Hematopoietic multipotent progenitor cell (in vitro differentiated cells): ENCODE results near the gene UGGT2. TPM values are rescaled to one million over a fixed set of nuclear protein-coding genes. Genes with fewer than 3 reads are reported as not detected.
"Not testable (repeated sequence)": the region's sequence is repeated elsewhere in the genome, so short reads cannot be mapped to it uniquely, and the experiment has no call there.

Source experiments
- DNase-seq, 3 donors: peaks; one replicate each; pipeline ENCODE4 v3.0.0-alpha.2; 2011 to 2015; ENCODE audit warnings: low read depth in 2 of 3, low spot score in 2 of 3
- total RNA-seq: library from RNA; depleted of rRNA; stranded (reverse); fragments of >200 nt; gene quantifications from one replicate; pipeline ENCODE4 v1.2.3, GENCODE V29; 2012

UGGT2 gene
- total RNA-seq, 1 donor: 6.5 TPM

DNA sequence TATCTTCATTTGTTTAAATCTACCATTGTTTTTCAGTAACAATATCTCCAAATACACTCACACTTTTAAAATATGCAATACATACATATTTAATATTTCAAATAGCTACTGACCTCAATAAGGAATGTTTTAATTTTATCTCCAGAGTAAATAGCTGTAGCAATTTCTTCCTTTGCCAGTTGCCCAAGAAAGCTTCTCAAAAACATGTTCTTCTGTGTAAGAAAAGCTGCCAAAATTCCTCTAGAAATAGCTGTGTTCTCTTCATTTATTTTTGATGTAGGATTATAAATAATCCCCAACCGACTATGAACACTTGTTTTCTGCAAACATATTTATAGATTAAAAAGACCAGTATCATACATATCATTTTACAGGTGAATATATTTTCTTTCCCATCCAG lies 150.5 kb downstream of the UGGT2 start:
- no peak for DNase-seq

DNA sequence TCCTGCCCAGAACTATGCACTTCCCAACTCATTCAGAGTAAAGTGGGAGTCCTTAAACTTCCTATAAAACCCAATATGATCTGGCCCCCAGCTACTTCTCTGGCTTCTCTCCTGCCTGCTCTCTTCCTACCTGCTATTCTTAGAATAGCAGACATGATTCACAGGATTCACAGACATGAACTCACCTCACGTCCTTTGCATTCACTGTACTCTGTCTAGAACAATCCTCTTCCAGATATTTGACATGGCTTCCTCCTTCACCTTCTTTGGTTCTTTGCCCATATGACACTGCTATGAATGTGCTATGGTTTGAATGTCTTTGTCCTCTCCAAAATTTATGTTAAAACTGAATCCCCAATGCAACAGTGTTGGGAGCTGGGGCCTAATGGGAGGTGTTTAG lies 154.9 kb downstream of the UGGT2 start:
- DNase-seq: no peak

DNA sequence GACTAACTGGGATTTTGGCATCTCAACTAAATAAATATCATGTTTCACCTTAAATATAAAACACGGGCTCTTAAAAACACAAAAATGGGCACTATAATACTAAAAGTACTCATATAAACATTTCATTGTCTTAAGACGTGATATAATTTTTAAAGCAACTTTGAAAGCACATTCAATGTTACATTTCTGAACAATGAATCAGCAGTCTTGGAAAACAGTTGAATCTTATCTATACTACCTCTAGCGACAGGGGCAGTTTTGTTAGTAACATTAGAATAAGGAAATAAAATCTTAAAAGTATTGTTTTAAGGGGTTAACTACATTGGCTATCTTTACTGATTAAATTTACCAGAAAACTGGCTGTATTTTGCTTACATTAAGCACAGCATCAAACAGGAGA lies 156.9 kb downstream of the UGGT2 start:
- DNase-seq: no peak

DNA sequence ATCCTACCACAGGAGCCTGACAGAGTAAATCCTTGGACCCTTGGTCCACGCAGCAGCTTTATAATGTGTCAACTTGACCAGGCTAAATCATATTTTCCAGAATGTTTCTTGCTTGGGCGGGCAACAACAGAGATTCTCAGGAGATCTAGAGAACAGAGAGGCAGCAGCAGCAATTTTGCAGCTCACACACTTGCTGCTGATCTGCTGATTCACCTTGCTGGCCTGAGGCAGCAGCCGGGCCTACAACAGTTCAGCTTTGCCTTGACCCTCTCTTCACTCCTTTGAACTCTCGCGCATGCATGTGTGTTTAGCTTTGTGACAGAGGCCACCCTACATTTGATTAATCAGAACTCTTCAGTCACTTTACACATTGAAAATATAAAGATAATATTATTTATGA lies 159.3 kb downstream of the UGGT2 start:
- no peak for DNase-seq

DNA sequence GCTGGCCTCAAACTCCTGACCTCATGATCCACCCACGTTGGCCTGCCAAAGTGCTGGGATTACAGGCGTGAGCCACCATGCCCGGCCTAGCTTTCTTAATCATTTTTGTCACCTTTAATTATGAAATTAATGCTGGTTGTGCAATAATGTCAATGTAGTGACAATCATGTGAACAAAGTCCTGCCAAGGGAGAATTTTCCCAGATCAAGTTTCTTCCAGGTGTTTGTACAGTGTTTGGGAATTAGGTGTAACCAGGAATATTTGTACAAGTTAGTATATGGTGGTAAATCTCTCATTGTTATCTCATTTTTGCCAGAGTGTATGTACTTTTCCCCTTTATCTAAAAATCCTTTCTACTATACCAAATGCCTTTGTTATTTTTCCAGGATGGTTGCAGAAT lies 171.1 kb downstream of the UGGT2 start:
- no peak for DNase-seq

DNA sequence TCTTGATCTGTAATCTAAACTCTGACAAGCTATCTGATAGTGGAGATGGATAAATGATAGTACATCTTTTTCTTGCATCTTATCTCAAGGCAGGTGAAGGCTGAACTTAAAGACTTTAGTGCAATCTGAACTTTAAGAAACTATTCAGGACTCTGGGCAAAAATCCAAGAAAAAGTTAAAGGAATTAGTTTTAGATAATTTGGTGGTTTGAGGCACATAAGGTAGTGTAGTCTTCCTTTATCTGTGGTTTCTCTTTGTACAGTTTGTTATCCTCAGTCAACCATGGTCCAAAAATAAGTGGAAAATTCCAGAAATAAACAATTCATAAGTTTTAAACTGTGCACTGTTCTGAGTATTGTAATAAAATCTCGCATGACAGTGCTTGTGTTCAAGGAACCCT lies 172.9 kb downstream of the UGGT2 start:
- DNase-seq: no peak

DNA sequence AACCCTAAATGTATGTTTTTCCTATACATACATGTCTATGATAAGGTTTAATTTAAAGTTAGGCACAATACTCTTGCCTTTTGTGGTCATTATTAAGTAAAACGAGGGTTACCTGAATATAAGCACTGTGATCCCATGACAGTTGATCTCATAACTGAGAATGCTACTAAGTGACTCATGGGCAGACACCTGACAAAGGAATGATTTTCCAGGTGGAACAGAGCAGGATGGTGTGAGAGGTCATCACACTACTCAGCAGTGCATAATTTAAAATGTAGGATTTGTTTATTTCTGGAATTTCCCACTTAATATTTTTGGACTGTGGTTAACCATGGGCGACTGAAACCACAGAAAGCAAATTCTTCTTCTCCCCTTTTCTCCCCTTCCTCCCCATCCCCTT lies 178.9 kb downstream of the UGGT2 start:
- DNase-seq: no peak

DNA sequence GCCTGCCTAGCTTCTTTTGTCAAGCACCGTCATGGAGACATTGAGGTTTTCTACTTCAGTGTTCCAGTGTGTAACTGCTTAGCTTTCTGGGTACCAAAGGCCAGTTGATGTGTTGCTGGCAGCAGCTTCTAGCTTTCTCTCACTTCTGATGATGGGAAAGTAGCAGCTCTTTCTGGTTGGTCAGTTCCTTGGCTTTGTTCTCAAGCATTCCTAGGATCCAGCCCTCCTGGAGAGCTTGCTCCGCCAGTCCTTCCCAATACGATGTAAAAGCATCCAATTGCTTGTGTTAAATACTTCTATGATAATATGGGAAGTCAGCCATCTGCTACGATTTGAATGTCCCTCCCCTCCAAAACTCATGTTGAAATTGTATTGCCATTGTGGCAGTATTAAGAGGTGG lies 182.8 kb downstream of the UGGT2 start:
- DNase-seq: no peak

DNA sequence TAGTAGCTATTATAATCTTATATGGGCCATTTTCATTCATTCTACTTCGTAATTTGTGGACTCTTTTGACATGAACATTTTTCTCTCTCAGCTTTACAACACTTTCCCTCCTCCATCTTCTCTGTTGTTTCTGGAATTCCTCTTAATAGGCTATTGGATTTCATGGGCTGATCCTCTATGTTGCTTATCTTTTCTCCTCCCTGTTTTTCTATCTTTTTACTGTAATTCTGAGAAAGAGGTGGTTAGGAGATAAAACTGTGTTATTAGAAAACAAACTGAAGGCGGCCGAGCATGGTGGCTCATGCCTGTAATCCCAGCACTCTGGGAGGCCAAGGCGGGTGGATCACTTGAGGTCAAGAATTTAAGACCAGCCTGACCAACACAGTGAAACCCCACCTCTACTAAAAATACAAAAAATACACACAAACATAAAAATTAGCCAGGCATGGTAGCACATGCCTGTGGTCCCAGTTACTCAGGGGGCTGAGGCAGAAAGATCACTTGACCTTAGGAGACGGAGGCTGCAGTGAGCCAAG lies 188.1 kb downstream of the UGGT2 start:
- DNase-seq: no peak

DNA sequence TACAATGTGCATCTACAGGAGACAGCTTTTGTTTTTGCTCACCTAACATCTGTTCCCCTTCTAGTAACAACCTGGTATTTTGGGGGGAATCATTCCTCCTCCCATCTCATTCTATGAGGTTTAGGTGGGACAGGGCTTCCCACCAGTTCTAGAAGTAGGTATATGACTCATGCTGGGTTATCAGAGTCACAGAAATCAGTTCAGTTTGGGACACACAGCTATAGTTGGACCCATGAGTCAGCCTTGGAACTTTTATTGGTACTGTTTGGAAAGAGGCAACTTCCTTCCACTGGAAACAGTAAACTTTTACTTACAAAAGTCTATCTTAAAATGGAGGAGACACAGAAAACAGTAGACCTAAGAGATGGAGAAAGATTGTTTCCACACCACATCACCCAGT lies 190.8 kb downstream of the UGGT2 start:
- no peak for DNase-seq

DNA sequence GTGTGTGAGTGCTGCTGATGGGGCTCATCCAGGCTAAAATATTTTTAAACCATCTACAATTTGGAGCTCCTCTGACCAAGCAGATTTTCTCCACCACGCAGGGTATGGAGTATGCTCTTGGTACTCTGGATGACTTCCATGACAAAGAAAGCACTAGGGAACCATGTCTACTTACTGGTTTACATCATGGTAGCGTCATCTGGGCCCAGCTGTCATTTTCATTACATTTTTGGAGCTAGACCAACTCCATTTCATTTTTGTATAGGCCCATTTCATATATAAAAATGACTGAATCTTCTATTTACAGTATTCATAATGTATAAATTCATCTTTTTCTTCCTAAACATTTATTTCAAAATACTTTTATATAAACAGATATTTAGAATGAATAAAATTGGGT lies 191.9 kb downstream of the UGGT2 start:
- no peak for DNase-seq

DNA sequence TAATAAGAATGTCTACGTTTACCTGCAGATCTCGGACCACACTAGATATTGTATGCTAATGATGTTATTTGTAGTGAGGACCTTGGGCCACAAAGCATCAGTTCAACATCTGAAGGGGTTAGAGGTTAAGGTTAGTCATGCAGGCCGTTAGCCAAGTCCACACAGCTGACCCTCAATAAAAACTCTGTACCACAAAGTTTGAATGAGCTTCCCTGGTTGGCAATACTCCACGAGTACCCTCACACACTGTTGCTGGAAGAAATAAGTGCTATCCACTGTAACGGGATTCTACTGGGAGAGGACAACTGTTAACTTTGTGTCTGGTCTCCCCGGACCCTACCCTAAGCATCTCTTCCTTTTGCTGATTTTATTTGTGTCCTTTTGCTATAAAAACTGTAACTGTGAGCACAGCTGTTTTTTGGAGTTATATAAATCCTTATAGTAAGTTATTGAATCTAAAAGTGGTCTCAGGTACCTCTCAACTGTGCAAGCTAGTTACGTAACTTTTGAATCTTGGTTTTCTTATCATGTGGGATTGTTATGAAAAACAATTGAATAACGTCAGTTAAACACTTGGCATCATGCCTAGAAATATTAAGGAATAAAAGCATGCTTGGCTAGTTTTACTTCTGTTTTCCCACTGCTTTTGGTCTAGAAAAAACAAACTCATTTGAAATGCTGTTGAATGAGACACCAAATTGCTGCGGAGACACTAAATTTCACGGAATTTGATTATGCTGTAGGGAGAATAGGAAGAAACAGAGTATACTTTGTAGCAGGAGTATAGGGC lies 194.7 kb downstream of the UGGT2 start:
- DNase-seq: peak in 2 of 3 donors; percentile 6 to 50

DNA sequence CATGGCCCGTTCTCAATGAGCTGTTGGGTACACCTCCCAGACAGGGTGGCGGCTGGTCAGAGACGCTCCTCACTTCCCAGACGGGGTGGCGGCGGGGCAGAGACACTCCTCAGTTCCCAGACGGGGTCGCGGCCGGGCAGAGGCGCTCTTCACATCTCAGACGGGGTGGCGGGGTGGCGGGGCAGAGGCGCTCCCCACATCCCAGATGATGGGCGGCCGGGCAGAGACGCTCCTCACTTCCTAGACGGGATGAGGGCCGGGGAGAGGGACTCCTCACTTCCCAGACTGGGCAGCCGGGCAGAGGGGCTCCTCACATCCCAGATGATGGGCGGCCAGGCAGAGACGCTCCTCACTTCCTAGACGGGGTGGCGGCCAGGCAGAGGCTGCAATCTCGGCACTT lies 207.5 kb downstream of the UGGT2 start:
- not testable (repeated sequence) for DNase-seq

DNA sequence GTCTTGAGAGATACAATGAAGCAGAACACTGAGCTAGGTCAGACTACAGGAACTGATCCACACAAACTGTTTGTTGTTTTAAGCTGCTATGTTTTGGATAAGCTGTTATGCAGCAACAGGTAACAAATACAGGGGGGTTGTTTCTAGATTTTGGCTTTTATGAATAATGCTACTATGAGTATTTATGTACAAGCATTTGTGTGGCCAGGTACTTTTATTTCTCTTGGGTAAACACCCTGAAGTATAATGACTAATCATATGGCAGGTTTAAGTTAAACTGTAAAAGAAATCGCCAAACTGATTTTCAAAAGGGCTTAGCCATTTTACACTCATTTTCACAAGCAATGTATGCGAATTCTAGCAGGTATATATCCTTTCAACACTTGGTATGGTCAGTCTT lies 210.3 kb downstream of the UGGT2 start:
- DNase-seq: no peak

DNA sequence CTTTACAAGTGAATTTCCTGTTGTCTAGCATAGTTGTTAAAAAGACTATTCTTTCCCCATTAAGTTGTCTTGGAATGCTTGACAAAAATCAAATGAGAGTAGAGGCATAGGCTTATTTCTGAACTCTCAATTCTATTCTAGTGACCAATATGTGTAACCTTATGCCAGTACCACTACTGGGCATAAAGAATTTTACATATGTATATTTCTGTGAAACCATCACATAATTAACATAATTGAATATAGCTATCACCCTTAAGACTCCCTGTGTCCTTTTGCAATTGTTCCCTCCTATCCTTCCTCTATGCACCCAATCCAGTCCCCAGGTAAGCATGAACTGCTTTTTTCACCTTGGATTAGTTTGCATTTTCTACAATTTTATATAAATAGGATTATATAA lies 211.3 kb downstream of the UGGT2 start:
- no peak for DNase-seq

DNA sequence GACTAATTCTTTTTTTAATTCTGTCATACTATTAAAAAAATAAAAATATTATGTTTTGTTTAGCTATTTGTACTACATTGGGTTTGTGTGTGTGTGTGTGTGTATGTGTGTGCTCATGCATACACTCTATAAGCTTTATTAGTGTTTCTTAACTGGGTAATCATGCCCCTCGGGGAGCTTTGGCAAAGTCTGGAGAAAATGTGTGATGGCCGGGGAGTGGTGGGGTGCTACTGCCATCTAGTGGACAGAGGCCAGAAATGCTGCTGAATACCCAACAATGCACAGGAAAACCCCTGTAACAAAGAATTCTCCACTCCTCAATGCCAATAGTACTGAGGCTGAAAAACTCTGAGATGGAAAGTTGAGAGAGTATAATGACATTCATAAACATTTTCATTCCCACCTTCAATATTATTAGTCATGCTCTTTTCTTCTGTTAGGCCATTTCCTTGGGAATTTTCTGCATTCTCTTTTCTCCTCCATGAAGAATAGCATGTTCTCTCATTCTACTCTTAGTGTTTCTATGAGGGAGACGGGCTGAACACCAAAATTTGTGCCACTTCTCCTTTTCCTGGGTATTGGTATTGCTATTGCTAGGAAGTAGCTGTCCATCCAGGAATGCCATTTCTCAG lies 219.0 kb downstream of the UGGT2 start:
- DNase-seq: peak; percentile 33 to 88 (median 62)

DNA sequence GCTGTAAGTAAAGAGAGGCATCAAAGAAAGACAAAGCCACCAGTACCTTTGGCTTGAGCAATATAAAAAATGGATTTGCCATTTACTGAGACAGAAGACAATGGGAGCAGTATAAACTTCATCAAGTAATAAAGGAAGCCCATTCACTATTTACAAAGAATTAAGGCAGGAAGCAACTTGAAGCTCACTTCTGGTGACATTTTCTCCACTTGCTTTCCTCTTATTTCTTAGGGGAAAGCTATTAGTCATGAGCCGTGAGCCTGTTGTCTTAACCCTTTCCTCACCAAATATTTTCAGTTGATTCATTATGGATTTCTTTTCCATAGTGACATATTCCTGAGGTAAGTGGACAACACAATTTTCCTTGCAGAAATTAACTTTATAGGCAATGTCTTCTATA lies 219.5 kb downstream of the UGGT2 start:
- peak in 2 of 3 donors; percentile 7 to 20 for DNase-seq

DNA sequence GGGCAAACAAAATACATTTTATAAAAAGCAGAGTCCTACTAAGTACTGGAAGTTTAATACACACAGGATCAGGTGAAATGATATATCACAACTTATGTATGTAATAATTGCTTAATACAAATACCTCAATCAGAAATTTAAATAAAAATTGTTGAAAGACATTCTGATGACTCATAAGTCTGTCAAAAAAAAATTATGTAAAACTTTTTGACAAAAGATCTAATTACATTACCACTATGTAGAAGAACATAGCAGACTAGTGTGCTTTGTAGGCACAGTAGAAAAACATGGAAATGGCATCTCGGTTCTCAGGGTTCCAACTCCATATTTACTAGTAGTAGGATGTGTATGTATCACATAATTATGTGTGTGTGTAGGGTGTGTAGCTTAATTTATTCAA lies 220.1 kb downstream of the UGGT2 start:
- no peak for DNase-seq

DNA sequence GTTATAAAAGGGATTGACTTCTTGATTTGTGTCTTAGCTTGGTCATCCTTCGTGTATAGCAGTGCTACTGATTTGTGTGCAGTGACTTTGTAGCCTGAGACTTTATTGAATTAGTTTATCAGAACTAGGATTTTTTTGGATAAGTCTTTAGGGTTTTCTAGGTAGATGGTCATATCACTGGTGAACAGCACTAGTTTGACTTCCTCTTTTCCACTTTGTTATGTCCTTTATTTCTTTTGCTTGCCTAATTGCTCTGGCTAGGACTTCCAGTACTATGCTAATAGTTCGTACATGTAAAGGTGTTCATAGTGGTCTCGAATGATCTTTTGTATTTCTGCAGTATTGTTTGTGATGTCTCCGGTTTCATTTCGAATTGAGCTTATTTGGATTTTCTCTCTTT lies 230.9 kb downstream of the UGGT2 start:
- DNase-seq: no peak

DNA sequence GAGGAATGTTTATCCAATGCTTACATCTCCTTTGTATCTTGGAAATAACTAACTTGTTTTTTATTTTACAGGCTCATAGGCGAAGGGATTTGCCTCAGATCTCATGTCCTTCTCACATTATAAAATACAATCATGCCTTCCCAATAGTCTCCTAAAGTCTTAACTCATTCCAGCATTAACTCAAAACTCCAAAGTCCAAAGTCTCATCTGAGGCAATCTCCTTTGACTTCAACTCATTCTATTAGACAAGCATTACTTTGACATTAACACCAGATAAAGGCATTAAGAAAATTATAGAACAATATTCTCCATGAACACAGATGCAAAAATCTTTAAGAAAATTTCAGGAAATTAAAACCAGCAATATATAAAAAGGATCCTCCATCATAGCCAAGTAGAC lies 238.7 kb downstream of the UGGT2 start:
- no peak for DNase-seq

DNA sequence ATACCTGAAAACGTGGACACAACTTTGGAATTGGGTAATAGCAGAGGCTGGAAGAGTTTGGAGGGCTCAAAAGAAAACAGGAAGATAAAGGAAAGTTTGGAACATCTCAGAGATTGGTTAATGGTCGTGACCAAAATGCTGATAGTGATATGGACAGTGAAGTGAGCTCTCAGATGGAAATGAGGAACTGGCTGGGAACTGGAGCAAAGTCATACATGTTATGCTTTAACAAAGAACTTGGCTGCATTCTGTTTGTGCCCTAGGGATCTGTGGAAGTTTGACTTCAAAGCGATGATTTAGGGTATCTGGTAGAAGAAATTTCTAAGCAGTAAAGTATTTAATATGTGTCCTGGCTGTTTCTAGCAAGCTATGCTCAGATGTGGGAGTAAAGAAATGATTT lies 240.1 kb downstream of the UGGT2 start:
- no peak for DNase-seq

DNA sequence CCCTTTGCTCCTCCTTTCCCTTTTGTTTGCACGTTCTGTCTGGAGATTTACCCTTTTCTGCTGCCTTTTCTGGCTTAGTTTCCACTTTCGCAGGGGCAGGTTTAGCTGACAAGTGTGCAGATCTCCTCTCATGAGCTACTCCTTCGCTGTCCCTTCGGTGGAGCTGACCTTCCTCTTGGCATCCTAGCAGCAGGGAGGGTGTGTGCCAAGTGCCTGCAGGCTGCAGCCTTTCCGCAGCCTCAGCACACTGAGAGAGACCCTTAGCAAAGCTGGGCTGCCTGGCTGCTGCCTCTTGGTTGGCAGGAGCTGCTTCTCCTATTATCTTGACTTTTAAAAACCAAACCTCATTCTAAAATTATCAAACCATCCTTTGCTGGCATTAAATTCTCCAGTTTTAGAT lies 243.8 kb downstream of the UGGT2 start:
- DNase-seq: no peak
